WTC11 (cell line): ENCODE data around the gene SMYD3.

ENCODE experiments used
- AFF4 ChIP-seq: sonication (generic); formaldehyde crosslinking; IDR thresholded peaks from 2 replicates; pipeline ENCODE4 v1.8.1; 2023; ENCODE audit warnings: mild to moderate bottlenecking, missing genetic modification reagents, borderline replicate concordance
- ARID4B ChIP-seq: sonication (generic); formaldehyde crosslinking; IDR thresholded peaks from 2 replicates; pipeline ENCODE4 v1.8.0; 2023; ENCODE audit warnings: missing genetic modification reagents, mild to moderate bottlenecking, borderline replicate concordance
- CBFB ChIP-seq: sonication (generic); formaldehyde crosslinking; IDR thresholded peaks from 2 replicates; pipeline ENCODE4 v1.8.1; 2022; ENCODE audit warnings: mild to moderate bottlenecking, low read depth, missing genetic modification reagents
- CTCF ChIP-seq: fragments of 200-600 bp; IDR thresholded peaks from 2 replicates; pipeline ENCODE4 v1.8.0; 2022; ENCODE audit warnings: antibody characterized with exemption
- HMGXB4 ChIP-seq: sonication (generic); formaldehyde crosslinking; IDR thresholded peaks from 2 replicates; pipeline ENCODE4 v1.8.1; 2023; ENCODE audit warnings: mild to moderate bottlenecking, moderate library complexity, missing genetic modification reagents
- IRF2 ChIP-seq: sonication (generic); formaldehyde crosslinking; IDR thresholded peaks from 2 replicates; pipeline ENCODE4 v1.8.0; 2022; ENCODE audit warnings: low read depth, missing genetic modification reagents, borderline replicate concordance
- MAX ChIP-seq: sonication (generic); formaldehyde crosslinking; IDR thresholded peaks from 2 replicates; pipeline ENCODE4 v1.8.0; 2022; ENCODE audit warnings: mild to moderate bottlenecking, missing genetic modification reagents
- NFE2L1 ChIP-seq: sonication (generic); formaldehyde crosslinking; IDR thresholded peaks from 2 replicates; pipeline ENCODE4 v1.8.1; 2023; ENCODE audit warnings: missing genetic modification reagents
- NFYB ChIP-seq: sonication (generic); formaldehyde crosslinking; conservative IDR thresholded peaks from 2 replicates; pipeline ENCODE4 v1.8.0; 2022; ENCODE audit warnings: low read depth, missing genetic modification reagents
- SP1 ChIP-seq: sonication (generic); formaldehyde crosslinking; conservative IDR thresholded peaks from 2 replicates; pipeline ENCODE4 v1.8.1; 2022; ENCODE audit warnings: missing genetic modification reagents
- STAT6 ChIP-seq: sonication (generic); formaldehyde crosslinking; conservative IDR thresholded peaks from 2 replicates; pipeline ENCODE4 v1.8.1; 2023; ENCODE audit warnings: mild to moderate bottlenecking, low read depth, missing genetic modification reagents, moderate library complexity
- TEAD1 ChIP-seq: sonication (generic); formaldehyde crosslinking; IDR thresholded peaks from 2 replicates; pipeline ENCODE4 v1.8.0; 2022; ENCODE audit warnings: mild to moderate bottlenecking, missing genetic modification reagents
- TEAD4 ChIP-seq: sonication (generic); formaldehyde crosslinking; IDR thresholded peaks from 2 replicates; pipeline ENCODE4 v1.8.0; 2022; ENCODE audit warnings: mild to moderate bottlenecking, missing genetic modification reagents

- TF ChIP-seq CTCF (no peak), SP1 (CRISPR knock-in tag) (no peak), STAT6 (no peak), ARID4B (CRISPR knock-in tag) (no peak), HMGXB4 (CRISPR knock-in tag) (no peak), CBFB (CRISPR knock-in tag) (no peak), MAX (CRISPR knock-in tag) (no peak), NFE2L1 (CRISPR knock-in tag) (no peak), IRF2 (CRISPR knock-in tag) (no peak), NFYB (CRISPR knock-in tag) (no peak), AFF4 (no peak), TEAD1 (no peak), TEAD4 (no peak)
Observed at GRCh38 chr1:246035060-246035541, 472.0 kb downstream of the SMYD3 start.
